C4-2B (cell line): ENCODE results near the gene ADARB2.
"Not testable (repeated sequence)": the region's sequence is repeated elsewhere in the genome, so short reads cannot be mapped to it uniquely, and the experiment has no call there.

ENCODE experiments used
- ZFX ChIP-seq: fragments of 450-650 bp; IDR thresholded peaks from 2 replicates; pipeline ENCODE4 v1.6.1; 2017
- TF ChIP-seq, protein P1 (sequence below): fragments of 450-650 bp; conservative IDR thresholded peaks from 2 replicates; pipeline ENCODE4 v1.5.1; 2017; ENCODE audit warnings: mild to moderate bottlenecking

DNA sequence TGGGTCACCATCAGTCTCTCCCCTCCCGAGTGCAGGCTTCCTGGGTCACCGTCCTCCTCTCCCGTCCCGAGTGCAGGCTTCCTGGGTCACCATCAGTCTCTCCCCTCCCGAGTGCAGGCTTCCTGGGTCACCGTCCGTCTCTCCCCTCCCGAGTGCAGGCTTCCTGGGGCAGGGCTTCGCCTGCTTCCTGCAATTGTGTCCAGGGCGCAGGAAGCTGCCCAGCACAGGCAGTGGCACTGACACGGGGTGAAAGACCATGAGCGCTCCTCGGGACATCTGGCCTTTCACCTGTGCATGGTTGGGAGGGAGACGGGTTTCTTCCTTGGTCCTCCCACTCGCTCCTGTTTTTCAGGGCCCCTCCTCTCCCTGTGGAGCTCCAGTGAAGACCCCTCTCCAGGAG, 339.2 kb downstream of the ADARB2 start:
- TF ChIP-seq, protein P1, sequence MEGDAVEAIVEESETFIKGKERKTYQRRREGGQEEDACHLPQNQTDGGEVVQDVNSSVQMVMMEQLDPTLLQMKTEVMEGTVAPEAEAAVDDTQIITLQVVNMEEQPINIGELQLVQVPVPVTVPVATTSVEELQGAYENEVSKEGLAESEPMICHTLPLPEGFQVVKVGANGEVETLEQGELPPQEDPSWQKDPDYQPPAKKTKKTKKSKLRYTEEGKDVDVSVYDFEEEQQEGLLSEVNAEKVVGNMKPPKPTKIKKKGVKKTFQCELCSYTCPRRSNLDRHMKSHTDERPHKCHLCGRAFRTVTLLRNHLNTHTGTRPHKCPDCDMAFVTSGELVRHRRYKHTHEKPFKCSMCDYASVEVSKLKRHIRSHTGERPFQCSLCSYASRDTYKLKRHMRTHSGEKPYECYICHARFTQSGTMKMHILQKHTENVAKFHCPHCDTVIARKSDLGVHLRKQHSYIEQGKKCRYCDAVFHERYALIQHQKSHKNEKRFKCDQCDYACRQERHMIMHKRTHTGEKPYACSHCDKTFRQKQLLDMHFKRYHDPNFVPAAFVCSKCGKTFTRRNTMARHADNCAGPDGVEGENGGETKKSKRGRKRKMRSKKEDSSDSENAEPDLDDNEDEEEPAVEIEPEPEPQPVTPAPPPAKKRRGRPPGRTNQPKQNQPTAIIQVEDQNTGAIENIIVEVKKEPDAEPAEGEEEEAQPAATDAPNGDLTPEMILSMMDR = not testable (repeated sequence)
- not testable (repeated sequence) for TF ChIP-seq ZFX
